ELF-1 (cell line): Measurements from ENCODE around the gene IQGAP2.
A peak's percentile ranks its signal among the peaks of the same experiment; 100 is the strongest.
"Not testable (repeated sequence)": the region's sequence is repeated elsewhere in the genome, so short reads cannot be mapped to it uniquely, and the experiment has no call there.

ENCODE experiments used
- DNase-seq: peaks from one replicate; pipeline ENCODE4 v3.0.0-alpha.2; 2016; ENCODE audit warnings: low read depth, low spot score

The IQGAP2 gene

DNA sequence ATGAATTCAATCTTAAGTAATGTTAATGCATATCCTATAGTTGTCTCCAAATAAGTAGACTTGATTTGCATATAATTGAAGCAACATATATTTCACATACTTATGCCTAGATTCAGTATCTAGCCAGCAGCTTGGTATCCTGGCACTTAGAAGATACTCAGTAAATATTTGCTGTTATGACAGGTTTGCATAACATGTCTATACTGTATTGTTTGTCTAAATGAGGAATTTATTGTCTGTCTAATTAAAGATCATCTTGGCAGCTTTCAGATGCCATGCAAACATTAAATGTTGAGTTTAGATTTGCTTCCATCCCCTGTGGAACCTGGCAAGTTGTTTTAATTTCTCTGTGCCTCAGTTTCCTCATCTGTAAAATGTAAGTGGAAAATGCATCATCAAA, 9.4 kb downstream of the IQGAP2 start:
- DNase-seq: no peak

- no peak for DNase-seq
Measured at GRCh38 chr5:76413746-76414145, 10.7 kb downstream of the IQGAP2 start.

DNA sequence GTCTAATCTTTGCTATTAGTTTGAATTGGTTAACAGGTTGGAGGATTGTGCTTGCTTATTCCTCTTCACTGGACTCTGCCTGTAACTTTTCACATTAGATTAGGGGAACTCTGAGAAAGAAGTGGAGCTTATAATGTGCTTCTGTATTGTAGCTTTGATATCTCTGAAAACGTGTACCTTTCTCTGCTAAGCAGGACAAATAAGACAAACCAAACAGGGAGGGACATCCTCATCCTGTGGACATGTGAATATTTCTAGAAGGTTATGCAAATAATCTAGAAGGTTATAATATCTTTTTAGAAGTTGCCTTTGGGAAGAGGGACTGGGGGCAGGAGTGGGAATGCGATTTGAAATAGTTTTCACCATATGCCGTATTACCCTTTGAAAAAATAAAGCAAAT, 11.7 kb downstream of the IQGAP2 start:
- no peak for DNase-seq

DNA sequence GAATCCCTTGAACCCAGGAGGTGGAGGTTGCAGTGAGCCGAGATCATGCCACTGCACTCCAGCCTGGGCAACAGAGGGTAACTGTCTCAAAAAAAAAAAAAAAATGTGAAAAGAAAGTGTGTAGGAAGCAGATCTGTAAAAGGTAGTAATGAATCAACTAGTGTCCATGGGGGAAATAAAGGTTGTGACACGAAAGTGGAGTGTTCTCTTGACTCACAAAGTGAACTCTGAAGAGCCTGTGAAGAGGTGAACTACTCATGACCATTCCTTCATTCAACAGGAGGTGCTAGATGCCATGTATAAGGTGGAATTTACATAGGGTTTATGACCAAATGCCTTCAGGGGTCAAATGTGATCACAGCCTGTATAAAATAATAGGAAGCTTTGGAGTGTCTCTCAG, 12.8 kb downstream of the IQGAP2 start:
- DNase-seq: no peak

DNA sequence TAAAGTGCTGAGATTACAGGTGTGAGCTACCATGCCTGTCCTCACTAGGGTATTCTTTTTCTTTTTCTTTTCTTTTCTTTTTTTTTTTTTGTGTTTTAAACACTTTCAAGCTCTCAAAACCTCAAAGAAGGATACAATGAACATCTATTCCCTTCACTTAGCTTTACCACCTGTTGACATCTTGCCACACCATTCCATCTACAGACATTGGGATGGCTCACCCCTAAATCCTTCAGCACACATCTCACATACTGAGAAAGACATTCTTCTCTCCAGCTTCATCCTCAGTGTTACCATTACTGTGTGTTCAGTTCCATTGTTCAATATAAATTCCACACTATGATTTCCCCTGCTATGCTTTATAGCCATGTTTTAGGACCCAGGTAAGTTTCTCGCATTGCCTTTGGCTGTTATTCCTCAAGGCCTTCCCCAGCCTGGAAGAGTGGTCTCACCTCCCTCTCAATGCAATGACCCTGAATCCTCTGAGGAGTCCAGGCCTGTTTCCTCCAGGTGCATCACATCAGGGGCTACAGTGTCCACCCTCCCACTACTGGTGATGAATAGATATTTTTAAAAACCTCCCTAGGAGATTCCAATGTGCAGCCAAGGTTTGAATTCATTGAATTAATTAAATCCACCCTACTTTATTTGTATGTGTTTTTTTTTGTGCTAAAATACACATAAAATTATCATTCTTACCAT, 16.7 kb downstream of the IQGAP2 start:
- no peak for DNase-seq

GRCh38 chr5:76422227-76422626, 19.1 kb downstream of the IQGAP2 start:
- DNase-seq: no peak

GRCh38 chr5:76422742-76423141, 19.7 kb downstream of the IQGAP2 start:
- DNase-seq: no peak

DNA sequence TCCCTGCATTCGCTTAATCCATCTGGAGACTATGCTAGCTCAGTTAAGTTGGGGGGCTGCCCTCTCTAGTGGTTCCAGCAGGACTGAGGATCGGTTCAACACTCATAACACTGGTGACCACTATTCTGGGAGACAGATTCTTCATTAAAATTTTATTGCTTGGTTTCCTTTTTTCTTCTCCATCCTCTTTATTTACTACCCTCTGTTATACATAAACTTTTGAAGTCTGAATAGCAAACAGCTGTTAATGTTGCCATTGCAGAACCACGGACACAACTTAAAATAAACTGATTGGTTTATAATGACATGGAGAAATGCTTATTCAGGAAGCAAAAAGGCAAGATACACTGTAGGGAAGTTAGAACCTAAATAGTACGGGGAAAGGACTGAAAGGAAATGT, 22.1 kb downstream of the IQGAP2 start:
- no peak for DNase-seq

DNA sequence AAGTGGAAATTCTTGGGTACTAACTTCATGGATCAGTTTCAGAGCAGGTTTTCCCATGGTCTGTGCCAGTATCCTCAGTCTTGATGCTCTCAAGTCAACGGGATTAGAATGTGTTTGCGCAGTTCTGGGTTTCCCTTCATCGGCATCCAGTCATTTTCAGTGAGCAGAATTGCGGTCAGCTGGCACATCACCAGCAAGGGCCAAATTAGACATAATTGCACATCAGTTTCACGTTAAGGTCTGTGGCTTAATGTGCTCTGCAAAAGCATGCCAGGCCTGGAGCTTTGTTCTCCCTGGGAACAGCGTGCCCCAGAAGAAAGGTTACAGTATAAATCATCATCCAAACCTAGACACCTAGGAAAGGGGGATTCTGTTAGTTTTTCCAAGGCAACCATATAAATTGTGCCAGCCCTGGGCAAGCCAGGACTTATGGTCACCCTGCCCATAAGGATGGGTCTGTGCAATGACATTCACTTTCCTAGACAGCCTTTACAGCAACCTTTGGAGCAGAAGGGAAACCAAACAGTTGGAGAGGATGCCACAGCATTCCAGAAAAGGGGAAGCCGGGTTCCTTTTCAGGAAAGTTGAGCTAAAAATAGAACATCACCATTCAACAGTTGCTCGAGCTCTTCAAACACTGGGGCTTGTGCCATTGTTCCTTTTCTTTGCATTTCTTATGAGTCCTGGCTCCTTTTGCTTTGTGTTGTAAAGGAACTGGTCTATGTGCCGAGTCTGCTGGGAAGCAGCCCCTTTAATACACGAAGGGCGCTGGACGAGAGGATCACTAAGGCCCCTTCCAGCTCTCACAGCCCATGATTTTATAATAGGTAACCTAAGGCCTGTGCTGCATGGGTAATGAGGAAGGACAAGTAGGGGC, 23.1 kb downstream of the IQGAP2 start:
- DNase-seq: peak; percentile 56

DNA sequence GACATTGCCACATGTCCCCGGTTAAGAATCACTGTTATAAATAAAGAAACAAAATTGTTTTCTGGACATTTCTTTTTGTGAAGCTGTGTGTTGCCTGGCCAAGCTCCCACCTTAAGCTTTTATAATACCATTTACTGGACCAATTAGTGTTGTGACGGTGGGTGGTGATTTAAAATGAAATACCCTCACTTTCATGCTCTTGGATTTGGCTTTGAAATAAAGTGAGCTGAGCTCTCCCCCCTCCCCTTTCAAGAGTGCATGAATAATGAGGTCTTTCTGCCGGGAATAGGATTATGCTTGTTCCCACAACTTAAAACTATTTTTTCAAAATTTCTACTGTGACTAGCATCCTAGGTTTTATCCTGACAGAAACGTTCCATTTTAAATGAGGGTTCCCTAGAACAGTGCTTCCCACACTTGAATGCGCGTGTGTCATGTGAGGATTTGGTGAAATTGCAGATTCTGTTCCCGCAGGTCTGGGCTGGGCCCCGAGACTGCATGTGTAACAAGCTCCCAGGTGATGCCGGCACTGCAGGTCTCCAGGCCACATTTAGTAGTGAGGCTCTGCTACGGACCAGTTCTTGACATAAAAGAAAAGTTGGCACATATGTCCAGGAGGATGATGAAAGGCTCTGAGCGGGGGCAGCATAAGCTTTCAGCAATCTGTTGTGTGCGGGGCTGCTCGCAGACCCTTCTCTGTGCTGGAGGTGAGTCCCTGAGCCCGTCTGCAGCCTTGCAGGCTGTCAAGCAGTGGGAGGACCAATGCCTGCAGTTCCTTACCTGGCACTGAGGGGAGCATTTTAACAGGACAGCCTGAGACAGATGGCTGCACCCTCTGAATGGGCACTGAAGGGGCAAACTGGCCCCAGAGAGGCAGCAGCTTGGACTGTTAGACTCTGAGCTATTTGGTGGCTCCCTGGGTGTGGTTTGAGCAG, 24.4 kb downstream of the IQGAP2 start:
- peak; percentile 22 for DNase-seq

DNA sequence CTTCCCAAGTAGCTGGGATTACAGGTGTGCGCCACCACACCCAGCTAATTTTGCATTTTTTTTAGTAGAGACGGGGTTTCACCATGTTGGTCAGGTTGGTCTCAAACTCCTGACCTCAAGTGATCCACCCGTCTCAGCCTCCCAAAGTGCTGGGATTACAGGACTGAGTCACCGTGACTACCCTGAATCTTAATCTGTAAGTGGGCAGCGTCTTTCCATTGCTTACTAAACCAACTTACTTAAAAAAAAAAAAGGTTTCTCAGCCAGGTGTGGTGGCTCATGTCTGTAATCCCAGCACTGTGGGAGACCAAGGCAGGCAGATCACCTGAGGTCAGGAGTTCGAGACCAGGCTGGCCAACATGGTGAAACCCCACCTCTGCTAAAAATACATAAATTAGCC, 25.5 kb downstream of the IQGAP2 start:
- DNase-seq: not testable (repeated sequence)

- no peak for DNase-seq
Measured at GRCh38 chr5:76433261-76433660, 30.2 kb downstream of the IQGAP2 start.

DNA sequence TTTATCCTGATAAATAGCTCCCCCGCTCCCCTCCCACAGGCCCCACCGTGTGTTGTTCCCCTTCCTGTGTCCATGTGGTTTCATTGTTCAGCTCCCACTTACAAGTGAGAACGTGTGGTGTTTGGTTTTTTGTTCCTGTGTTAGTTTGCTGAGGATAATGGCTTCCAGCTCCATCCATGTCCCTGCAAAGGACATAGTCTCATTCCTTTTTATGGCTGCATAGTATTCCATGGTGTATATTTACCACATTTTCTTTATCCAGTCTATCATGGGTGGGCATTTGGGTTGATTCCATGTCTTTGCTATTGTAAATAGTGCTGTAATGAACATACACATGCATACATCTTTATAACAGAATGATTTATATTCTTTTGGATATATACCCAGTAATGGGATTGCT, 34.4 kb downstream of the IQGAP2 start:
- DNase-seq: not testable (repeated sequence)

DNA sequence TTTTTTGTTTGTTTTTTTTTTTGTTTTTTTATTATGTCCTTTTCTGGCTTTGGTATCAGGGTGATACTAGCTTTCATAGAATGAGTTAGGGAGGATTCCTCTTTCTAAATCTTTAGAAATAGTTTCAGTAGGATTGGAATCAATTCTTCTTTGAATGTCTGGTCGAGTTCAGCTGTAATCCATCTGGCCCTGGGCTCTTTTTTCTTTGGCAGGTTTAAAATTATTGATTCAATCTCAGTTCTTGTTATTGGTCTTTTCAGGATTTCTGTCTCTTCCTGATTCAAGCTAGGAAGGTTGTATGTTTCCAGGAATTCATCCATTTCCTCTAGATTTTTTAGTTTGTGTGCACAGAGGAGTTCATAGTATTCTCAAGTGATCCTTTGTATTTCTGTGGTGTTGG, 34.9 kb downstream of the IQGAP2 start:
- DNase-seq: no peak

DNA sequence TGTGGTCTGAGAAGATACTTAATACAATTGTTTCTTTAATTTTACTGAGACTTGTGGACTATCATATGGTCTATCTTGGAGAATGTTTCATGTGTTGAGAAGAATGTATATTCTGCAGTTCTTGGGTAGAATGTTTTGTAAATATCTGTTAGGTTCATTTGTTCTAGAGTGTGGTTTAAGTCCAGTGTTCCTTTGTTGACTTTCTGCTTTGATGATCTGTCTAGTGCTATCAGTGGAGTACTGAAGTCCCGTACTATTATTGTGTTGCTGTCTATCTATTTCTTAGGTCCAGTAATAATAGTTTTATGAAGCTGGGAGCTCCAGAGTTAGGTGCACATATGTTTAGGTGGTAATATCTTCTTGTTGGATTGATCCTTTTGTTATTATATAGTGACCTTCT, 36.1 kb downstream of the IQGAP2 start:
- no peak for DNase-seq

DNA sequence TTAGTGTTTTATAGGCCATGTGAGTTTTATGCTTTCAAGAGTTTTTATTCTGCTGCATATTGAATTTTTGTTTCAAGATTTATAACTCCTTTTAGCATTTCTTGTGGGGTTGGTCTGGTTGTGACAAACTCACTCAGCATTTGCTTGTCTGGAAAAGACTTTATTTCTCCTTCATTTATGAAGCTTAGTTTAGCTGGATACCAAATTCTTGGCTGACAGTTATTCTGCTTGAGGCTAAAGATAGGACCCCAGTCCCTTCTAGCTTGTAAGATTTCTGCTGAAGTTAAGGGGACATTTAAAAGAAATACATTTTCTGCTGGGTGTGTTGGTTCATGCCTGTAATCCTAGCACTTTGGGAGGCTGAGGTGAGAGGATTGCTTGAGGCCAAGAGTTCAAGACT, 36.8 kb downstream of the IQGAP2 start:
- DNase-seq: no peak

GRCh38 chr5:76441101-76441500, 38.0 kb downstream of the IQGAP2 start:
- DNase-seq: no peak

GRCh38 chr5:76441890-76442673, 39.0 kb downstream of the IQGAP2 start:
- no peak for DNase-seq

GRCh38 chr5:76443066-76443800, 40.1 kb downstream of the IQGAP2 start:
- no peak for DNase-seq

DNA sequence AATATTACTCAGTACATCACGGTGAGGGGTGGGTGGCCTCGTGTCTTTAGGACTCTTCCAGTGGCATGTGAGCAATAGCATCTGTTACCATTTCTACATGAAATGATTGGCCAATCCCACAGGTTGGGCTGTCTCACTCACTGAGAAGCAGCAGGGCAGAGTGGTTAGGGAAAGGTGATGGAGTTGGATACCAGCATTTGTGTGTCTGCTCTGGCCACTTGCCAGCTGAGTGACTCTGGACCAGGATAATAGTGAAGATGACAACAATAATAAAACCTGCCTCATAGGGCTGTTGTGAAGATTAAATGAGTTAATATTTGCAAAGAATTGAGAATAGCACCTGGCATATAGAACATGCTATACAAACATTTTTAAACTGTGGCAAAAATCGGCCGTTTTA, 42.0 kb downstream of the IQGAP2 start:
- DNase-seq: no peak

GRCh38 chr5:76445830-76446229, 42.7 kb downstream of the IQGAP2 start:
- DNase-seq: no peak
